Prostate gland (tissue), 2 donors: ENCODE data around the gene FHDC1. TPM values are rescaled to one million over a fixed set of nuclear protein-coding genes. Genes with fewer than 3 reads are reported as not detected.

ENCODE experiments used
- DNase-seq: peaks from one replicate; pipeline ENCODE4 v3.0.0-alpha.2; 2019; ENCODE audit warnings: low spot score
- H3K27ac ChIP-seq, 2 donors: fragments of 200-600 bp; sonication (generic); 2 replicates each; pipeline ENCODE4 v1.5.1; 2017 to 2019
- H3K27me3 ChIP-seq: fragments of 200-600 bp; sonication (generic); replicated peaks from 2 replicates; pipeline ENCODE4 v1.5.1; 2019; ENCODE audit not compliant: insufficient read depth
- H3K36me3 ChIP-seq, 2 donors: fragments of 200-600 bp; sonication (generic); 1 replicate in 1 of 2; 2 replicates in 1 of 2; pipeline versions ENCODE4 v1.5.1 to v1.8.1; 2017 to 2019
- H3K4me1 ChIP-seq: fragments of 200-600 bp; sonication (generic); replicated peaks from 2 replicates; pipeline ENCODE4 v1.5.1; 2019
- H3K4me3 ChIP-seq, 2 donors: fragments of 200-600 bp; sonication (generic); 2 replicates each; pipeline ENCODE4 v1.5.1; 2017 to 2019
- H3K9me3 ChIP-seq: fragments of 200-600 bp; sonication (generic); 2 replicates; pipeline ENCODE4 v1.5.1; 2017
- POLR2A ChIP-seq: fragments of 450-650 bp; IDR thresholded peaks from one replicate; pipeline ENCODE4 v1.6.1; 2016; ENCODE audit warnings: antibody characterized with exemption, mild to moderate bottlenecking
- POLR2AphosphoS5 ChIP-seq: sonication (generic); formaldehyde crosslinking; IDR thresholded peaks from one replicate; pipeline ENCODE4 v1.6.1; 2017; ENCODE audit warnings: antibody characterized with exemption
- WGBS: methylation state at CpG from one replicate; pipeline ENCODE4 v1.1.5; 2018; 5-methylcytosine and 5-hydroxymethylcytosine counted together
- intact Hi-C: fragments of 100-400 bp; cut with DNase I; formaldehyde crosslinking; loops from one replicate; pipeline ENCODE4 v1.14.2; 2022
- total RNA-seq, 2 donors: library from RNA; depleted of rRNA; stranded (reverse); fragments of >200 nt; gene quantifications; one replicate each; pipeline ENCODE4 v1.1.0, GENCODE V29; 2016
- TF ChIP-seq, protein P1 (sequence below), 4 experiments: fragments of 200-600 bp in 2 of 4; fragments of 450-650 bp in 2 of 4; sonication (generic) in 2 of 4; IDR thresholded peaks; 1 replicate in 3 of 4; 2 replicates in 1 of 4; pipeline ENCODE4 v1.5.1; 2016 to 2019; ENCODE audit warnings: antibody characterized with exemption in 4 of 4, mild to moderate bottlenecking in 2 of 4, moderate library complexity in 2 of 4

The FHDC1 gene
- total RNA-seq, 2 donors from 2014 or later = 11.0 to 15.3 TPM

- H3K9me3 ChIP-seq = no peaks in the 10 kb centered on the region
- no peak for DNase-seq
- H3K36me3 ChIP-seq = no peaks in the 10 kb centered on the region
- no peaks in the 10 kb centered on the region for H3K4me1 ChIP-seq
- no peak overlapping the region for H3K4me3 ChIP-seq
- intact Hi-C loops = no loop called here
- no peak for TF ChIP-seq POLR2A
- TF ChIP-seq POLR2AphosphoS5 = no peak
- TF ChIP-seq, protein P1, sequence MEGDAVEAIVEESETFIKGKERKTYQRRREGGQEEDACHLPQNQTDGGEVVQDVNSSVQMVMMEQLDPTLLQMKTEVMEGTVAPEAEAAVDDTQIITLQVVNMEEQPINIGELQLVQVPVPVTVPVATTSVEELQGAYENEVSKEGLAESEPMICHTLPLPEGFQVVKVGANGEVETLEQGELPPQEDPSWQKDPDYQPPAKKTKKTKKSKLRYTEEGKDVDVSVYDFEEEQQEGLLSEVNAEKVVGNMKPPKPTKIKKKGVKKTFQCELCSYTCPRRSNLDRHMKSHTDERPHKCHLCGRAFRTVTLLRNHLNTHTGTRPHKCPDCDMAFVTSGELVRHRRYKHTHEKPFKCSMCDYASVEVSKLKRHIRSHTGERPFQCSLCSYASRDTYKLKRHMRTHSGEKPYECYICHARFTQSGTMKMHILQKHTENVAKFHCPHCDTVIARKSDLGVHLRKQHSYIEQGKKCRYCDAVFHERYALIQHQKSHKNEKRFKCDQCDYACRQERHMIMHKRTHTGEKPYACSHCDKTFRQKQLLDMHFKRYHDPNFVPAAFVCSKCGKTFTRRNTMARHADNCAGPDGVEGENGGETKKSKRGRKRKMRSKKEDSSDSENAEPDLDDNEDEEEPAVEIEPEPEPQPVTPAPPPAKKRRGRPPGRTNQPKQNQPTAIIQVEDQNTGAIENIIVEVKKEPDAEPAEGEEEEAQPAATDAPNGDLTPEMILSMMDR (IDR thresholded peaks at IDR 0.05) = no peak
- no peaks in the 10 kb centered on the region for H3K27me3 ChIP-seq
- H3K27ac ChIP-seq = no peak overlapping the region
- 65% methylated on average over 1 of the region's 1 CpG for WGBS
These were observed 92.4 kb downstream of the FHDC1 start for GRCh38 chr4:153028535-153028934.

Other genes with a start within 250 kb of the FHDC1 start
- under 1 TPM; 0.28 to 0.64 TPM for gene TIGD4, start 156.6 kb upstream of the FHDC1 start, total RNA-seq
- gene ARFIP1, start 156.4 kb upstream of the FHDC1 start, total RNA-seq = 10 to 100 TPM; 34.7 to 38.9 TPM